Measurements from ENCODE around the gene EXOSC7.

GRCh38 chr3:45016916-45017315 is 40.9 kb downstream of the EXOSC7 start:
- no peak for TF ChIP-seq CTCF (IDR thresholded peaks at IDR 0.05 in 2 of 3, conservative IDR thresholded peaks at IDR 0.05 in 1 of 3; ENCODE audit: control insufficient read depth in 2 of 3, extremely low read depth in 1 of 3, insufficient read depth in 1 of 3, low read depth in 3 of 3, low read length in 3 of 3)
- no peak for TF ChIP-seq CREM (IDR thresholded peaks at IDR 0.05; ENCODE audit: low read depth)
- no peak for TF ChIP-seq EZH2 (IDR thresholded peaks at IDR 0.05; ENCODE audit: borderline replicate concordance, control insufficient read depth, low read depth, low read length)
- TF ChIP-seq POLR2A (IDR thresholded peaks at IDR 0.05; ENCODE audit: low read depth, low read length), result no peak
- no peak for TF ChIP-seq NFXL1 (IDR thresholded peaks at IDR 0.05; ENCODE audit: borderline replicate concordance)
- no peak for TF ChIP-seq MEF2A (IDR thresholded peaks at IDR 0.05; ENCODE audit: insufficient read depth, low read depth, low read length)
- no peak for TF ChIP-seq RBBP5 (conservative IDR thresholded peaks at IDR 0.05)
- TF ChIP-seq YY1 (IDR thresholded peaks at IDR 0.05; ENCODE audit: low read depth, low read length), result no peak
- TF ChIP-seq RAD21 (IDR thresholded peaks at IDR 0.05; ENCODE audit: insufficient read depth, low read depth, low read length), result no peak
- TF ChIP-seq GABPA (IDR thresholded peaks at IDR 0.05; ENCODE audit: low read depth), result no peak

All from GM12878 (cell line).